ENCODE results near the gene SLC35D2.
"Not testable (repeated sequence)": the region's sequence is repeated elsewhere in the genome, so short reads cannot be mapped to it uniquely, and the experiment has no call there.

SLC35D2 gene

GRCh38 chr9:96376891-96377874 lies 6.3 kb downstream of the SLC35D2 start:
- no peak overlapping the region for H3K4me3 ChIP-seq (ENCODE audit: low read depth, low read length)
- no peak for TF ChIP-seq CTCF (IDR thresholded peaks at IDR 0.05; ENCODE audit: borderline replicate concordance, insufficient read depth, low read depth, low read length)

DNA sequence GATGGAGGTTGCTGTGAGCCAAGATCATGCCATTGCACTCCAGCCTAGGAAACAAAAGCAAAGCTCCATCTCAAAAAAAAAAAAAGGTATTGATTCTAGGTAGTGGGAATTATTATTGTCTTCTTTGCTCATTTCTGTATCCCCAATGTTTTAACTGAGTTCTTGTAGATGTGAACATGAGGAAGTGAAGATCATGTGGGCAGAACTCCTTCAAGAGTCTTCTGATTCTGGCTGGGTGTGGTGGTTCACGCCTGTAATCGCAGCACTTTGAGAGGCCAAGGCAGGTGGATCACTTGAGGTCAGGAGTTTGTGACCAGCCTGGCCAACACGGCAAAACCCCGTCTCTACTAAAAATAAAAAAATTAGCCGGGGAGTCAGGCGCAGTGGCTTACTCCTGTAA lies 8.0 kb downstream of the SLC35D2 start:
- not testable (repeated sequence) for H3K4me3 ChIP-seq (ENCODE audit: low read depth, low read length)

- TF ChIP-seq CTCF (IDR thresholded peaks at IDR 0.05; ENCODE audit: borderline replicate concordance, insufficient read depth, low read depth, low read length) = no peak
- H3K4me3 ChIP-seq (ENCODE audit: low read depth, low read length) = no peak overlapping the region
Measured at GRCh38 chr9:96367943-96368342, 15.6 kb downstream of the SLC35D2 start.

- no peak overlapping the region for H3K4me3 ChIP-seq (ENCODE audit: low read depth, low read length)
- no peak for TF ChIP-seq CTCF (IDR thresholded peaks at IDR 0.05; ENCODE audit: borderline replicate concordance, insufficient read depth, low read depth, low read length)
Measured at GRCh38 chr9:96363175-96363967, 20.1 kb downstream of the SLC35D2 start.

DNA sequence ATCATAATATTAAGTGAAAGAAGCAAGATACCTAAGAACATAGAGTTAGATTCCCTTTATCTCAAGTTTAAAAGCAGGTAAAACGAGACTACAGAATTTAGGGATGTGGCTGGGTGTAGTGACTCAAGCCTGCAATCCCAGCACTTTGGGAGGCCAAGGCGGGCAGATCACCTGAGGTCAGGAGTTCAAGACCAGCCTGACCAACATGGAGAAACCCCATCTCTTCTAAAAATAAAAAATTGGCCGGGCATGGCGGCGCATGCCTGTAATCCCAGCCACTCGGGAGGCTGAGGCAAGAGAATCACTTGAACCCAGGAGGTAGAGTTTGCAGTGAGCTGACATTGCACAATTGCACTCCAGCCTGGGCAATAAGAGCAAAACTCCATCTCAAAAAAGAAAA lies 21.4 kb downstream of the SLC35D2 start:
- not testable (repeated sequence) for H3K4me3 ChIP-seq (ENCODE audit: low read depth, low read length)

DNA sequence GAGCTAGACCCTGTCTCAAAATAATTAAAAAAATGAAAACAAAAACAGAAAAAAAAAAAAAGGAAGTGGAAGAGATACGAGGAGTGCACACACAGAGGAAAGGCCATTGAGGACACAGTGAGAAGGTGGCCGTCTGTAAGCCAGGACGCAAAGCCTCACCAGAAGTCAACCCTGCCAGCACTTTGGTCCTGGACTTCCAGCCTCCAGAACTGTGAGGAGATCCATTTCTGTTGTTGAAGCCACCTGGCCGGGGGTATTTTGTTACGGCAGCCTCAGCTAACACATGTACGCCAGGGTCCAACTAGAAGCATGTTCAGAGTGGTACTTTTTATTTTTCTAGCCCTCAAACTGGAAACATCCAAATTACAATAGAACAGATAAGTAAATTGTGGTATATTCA lies 21.8 kb downstream of the SLC35D2 start:
- TF ChIP-seq CTCF (IDR thresholded peaks at IDR 0.05; ENCODE audit: borderline replicate concordance, insufficient read depth, low read depth, low read length) = no peak
- H3K4me3 ChIP-seq (ENCODE audit: low read depth, low read length) = no peak overlapping the region

DNA sequence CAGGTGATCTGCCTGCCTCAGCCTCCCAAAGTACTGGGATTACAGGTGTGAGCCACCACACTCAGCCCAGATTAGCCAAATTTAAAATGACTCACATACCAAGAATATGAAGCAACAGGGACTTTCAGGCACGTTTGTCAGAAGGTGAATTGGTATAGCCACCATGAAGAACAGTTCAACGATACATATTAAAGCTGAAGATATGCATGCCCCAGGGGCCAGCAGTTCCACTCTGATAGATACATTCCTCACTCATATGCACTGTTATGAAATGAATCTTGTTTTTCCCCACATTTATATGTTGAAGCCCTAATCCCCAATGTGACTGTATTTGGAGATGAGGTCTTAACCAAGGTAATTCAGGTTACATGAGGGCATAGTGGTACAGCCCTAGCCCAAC lies 22.5 kb downstream of the SLC35D2 start:
- TF ChIP-seq CTCF (IDR thresholded peaks at IDR 0.05; ENCODE audit: borderline replicate concordance, insufficient read depth, low read depth, low read length) = no peak

DNA sequence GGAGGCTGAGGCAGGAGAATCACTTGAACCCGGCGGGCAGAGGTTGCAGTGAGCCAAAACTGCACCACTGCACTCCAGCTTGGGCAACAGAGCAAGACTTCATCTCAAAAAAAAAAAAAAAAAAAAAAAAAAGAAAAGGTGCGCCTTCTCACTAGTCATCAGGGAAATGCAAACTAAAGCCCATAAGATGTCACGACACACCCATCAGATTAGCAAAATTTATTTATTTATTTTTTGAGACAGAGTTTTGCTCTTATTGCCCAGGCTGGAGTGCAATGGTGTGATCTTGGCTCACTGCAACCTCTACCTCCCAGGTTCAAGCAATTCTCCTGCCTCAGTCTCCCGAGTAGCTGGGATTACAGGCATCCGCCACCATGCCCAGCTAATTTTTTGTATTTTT lies 23.0 kb downstream of the SLC35D2 start:
- H3K4me3 ChIP-seq (ENCODE audit: low read depth, low read length) = not testable (repeated sequence)

More for the DNA sequence above, 22.5 kb downstream of the SLC35D2 start:
- H3K4me3 ChIP-seq (ENCODE audit: low read depth, low read length) = no peak overlapping the region
